Islet of Langerhans (tissue), 1 donor: ENCODE results near the gene IGF2BP1.
"Not testable (repeated sequence)": the region's sequence is repeated elsewhere in the genome, so short reads cannot be mapped to it uniquely, and the experiment has no call there.

Experiments used
- FAIRE-seq: peaks from one replicate; lab custom pipeline; 2011; peaks lifted over from hg19 to GRCh38; lab: Jason Lieb, UNC

IGF2BP1 gene

GRCh38 chr17:49103360-49103759 is 106.2 kb downstream of the IGF2BP1 start:
- not testable (repeated sequence) for FAIRE-seq

GRCh38 chr17:49104511-49105074 is 107.4 kb downstream of the IGF2BP1 start:
- FAIRE-seq = no peak
